Caco-2 (cell line): ENCODE measurements around the gene THADA. TPM values are rescaled to one million over a fixed set of nuclear protein-coding genes. Genes with fewer than 3 reads are reported as not detected.

ENCODE experiments used
- BruUV-seq: library from RNA; stranded (reverse); fragments of 400-500 nt; replicated peaks from 2 replicates; lab custom pipeline; 2021; lab: Mats Ljungman, UMichigan
- CTCF ChIA-PET: fragments of 300-600 bp; sonication (Branson Sonifier 250); formaldehyde crosslinking; loops from one replicate; lab custom pipeline; 2022; ENCODE audit warnings: antibody characterized with exemption; lab: Charles Lee
- POLR2A ChIA-PET: fragments of 300-600 bp; sonication (Branson Sonifier 250); formaldehyde crosslinking; loops from one replicate; lab custom pipeline; 2022; ENCODE audit warnings: antibody characterized with exemption; lab: Charles Lee
- DNase-seq, 2 experiments: peaks; one replicate each; pipeline versions ENCODE4 v3.0.0 to v3.0.0-alpha.2; 2020 to 2022
- H3K27me3 ChIP-seq: replicated peaks from 2 replicates; pipeline ENCODE4 v1.6.0; 2011; ENCODE audit warnings: low read length; ENCODE audit not compliant: control insufficient read depth, insufficient read depth
- H3K36me3 ChIP-seq: 2 replicates; pipeline ENCODE4 v1.5.1; 2011; ENCODE audit warnings: low read length; ENCODE audit not compliant: control insufficient read depth, insufficient read depth
- H3K4me1 ChIP-seq: fragments of 250-450 bp; sonication (Bioruptor Pico); 2 replicates; pipeline ENCODE4 v1.5.1; 2020; ENCODE audit warnings: mild to moderate bottlenecking
- H3K4me3 ChIP-seq: 2 replicates; pipeline ENCODE4 v1.5.1; 2011; ENCODE audit warnings: low read depth, mild to moderate bottlenecking, control low read depth, low read length
- H3K9me3 ChIP-seq: fragments of 250-450 bp; sonication (Bioruptor Pico); 2 replicates; pipeline ENCODE4 v1.5.1; 2020; ENCODE audit warnings: mild to moderate bottlenecking, moderate library complexity
- H3K27ac Mint-ChIP-seq: one replicate; pipeline ENCODE4 v1.8.0; 2022; ENCODE audit warnings: mixed read lengths; ENCODE audit not compliant: unreplicated experiment
- H3K27me3 Mint-ChIP-seq: one replicate; pipeline ENCODE4 v1.8.0; 2022; ENCODE audit warnings: mixed read lengths; ENCODE audit not compliant: insufficient read depth, unreplicated experiment
- H3K36me3 Mint-ChIP-seq: one replicate; pipeline ENCODE4 v1.8.0; 2022; ENCODE audit warnings: mild to moderate bottlenecking, mixed read lengths; ENCODE audit not compliant: insufficient read depth, unreplicated experiment
- H3K4me1 Mint-ChIP-seq: one replicate; pipeline ENCODE4 v1.8.0; 2022; ENCODE audit warnings: low read depth, mixed read lengths; ENCODE audit not compliant: unreplicated experiment
- H3K4me3 Mint-ChIP-seq: one replicate; pipeline ENCODE4 v1.8.0; 2022; ENCODE audit warnings: mild to moderate bottlenecking, moderate library complexity, mixed read lengths; ENCODE audit not compliant: unreplicated experiment
- H3K9me3 Mint-ChIP-seq: one replicate; pipeline ENCODE4 v1.8.0; 2022; ENCODE audit warnings: mixed read lengths; ENCODE audit not compliant: unreplicated experiment
- intact Hi-C: fragments of 100-400 bp; cut with micrococcal nuclease; formaldehyde crosslinking; loops from one replicate; pipeline ENCODE4 v1.10.0; 2022; ENCODE audit not compliant: unreplicated experiment
- total RNA-seq: library from RNA; stranded (reverse); gene quantifications from 2 replicates; pipeline ENCODE4 v1.2.3, GENCODE V29; 2022
- TF ChIP-seq, protein P1 (sequence below), 2 experiments: fragments of 200-600 bp in 1 of 2; IDR thresholded peaks; 1 replicate in 1 of 2; 2 replicates in 1 of 2; pipeline versions ENCODE4 v1.5.1 to v1.8.0; 2011 to 2022; ENCODE audit warnings: antibody characterized with exemption in 1 of 2, control low read depth in 1 of 2, inconsistent platforms in 1 of 2, low read depth in 1 of 2, low read length in 1 of 2, mild to moderate bottlenecking in 1 of 2, moderate library complexity in 1 of 2; ENCODE audit not compliant: insufficient read depth in 1 of 2, severe bottlenecking in 1 of 2, unreplicated experiment in 1 of 2

THADA gene
- total RNA-seq, 1 experiment from 2014 or later = 33.8 TPM

DNA sequence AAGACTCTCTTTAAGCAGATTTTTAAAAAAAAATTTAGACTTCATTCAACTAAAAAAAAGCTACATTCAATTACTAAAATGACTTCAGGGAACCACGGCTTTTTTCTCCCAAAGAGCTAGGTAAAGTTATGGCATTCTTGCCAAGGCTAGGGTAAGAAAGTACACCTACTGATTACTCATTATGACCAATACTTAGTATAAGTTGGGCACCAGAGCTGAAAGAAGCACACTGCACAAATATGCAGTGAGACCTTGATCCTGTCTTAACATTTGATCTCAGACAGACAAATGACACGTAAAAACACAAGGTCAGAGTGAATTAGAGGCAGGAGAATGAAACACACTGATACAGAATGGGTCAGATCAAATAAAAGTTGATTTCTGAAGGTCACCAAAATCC is 88.7 kb downstream of the THADA start:
- no peak overlapping the region for H3K4me3 ChIP-seq
- peaks cover 18% of the 10 kb centered on the region for H3K4me1 ChIP-seq
- ChIA-PET CTCF (no interaction called here), POLR2A (no interaction called here)
- BruUV-seq = no TSS peak
- TF ChIP-seq, protein P1, sequence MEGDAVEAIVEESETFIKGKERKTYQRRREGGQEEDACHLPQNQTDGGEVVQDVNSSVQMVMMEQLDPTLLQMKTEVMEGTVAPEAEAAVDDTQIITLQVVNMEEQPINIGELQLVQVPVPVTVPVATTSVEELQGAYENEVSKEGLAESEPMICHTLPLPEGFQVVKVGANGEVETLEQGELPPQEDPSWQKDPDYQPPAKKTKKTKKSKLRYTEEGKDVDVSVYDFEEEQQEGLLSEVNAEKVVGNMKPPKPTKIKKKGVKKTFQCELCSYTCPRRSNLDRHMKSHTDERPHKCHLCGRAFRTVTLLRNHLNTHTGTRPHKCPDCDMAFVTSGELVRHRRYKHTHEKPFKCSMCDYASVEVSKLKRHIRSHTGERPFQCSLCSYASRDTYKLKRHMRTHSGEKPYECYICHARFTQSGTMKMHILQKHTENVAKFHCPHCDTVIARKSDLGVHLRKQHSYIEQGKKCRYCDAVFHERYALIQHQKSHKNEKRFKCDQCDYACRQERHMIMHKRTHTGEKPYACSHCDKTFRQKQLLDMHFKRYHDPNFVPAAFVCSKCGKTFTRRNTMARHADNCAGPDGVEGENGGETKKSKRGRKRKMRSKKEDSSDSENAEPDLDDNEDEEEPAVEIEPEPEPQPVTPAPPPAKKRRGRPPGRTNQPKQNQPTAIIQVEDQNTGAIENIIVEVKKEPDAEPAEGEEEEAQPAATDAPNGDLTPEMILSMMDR (IDR thresholded peaks at IDR 0.05; ENCODE audit: insufficient read depth in 1 of 2, low read depth in 1 of 2, low read length in 1 of 2, severe bottlenecking in 1 of 2, unreplicated experiment in 1 of 2) = no peak
- Mint-ChIP-seq H3K36me3 (no peaks in the 10 kb centered on the region), H3K27me3 (no peaks in the 10 kb centered on the region), H3K9me3 (no peaks in the 10 kb centered on the region), H3K4me1 (peaks cover 17% of the 10 kb centered on the region), H3K27ac (no peak overlapping the region), H3K4me3 (no peak overlapping the region)
- no peak for DNase-seq
- no peaks in the 10 kb centered on the region; the same call in 1 of the 2 replicates for H3K36me3 ChIP-seq
- intact Hi-C loops = no loop called here
- no peaks in the 10 kb centered on the region for H3K27me3 ChIP-seq
- no peaks in the 10 kb centered on the region for H3K9me3 ChIP-seq

DNA sequence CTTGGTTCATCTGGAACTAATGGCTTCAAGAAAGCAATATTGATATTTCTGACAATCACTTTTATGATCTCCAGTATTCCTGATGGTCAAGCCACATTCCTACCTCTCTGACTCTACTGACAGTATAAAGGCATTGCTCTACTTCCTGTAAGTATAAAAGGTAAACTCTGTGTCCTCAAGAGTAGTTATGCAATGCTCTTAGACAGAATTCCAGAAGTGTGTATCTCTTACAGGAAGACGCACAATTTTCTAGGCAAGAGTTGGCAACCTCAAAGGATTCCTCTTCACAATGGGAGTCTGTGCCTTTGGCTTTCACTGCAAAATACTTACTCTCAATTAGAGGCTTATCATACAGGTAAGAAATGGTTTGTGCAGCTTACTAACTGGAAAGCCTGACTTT is 100.1 kb downstream of the THADA start:
- H3K27me3 Mint-ChIP-seq = no peaks in the 10 kb centered on the region
- POLR2A ChIA-PET = no interaction called here
- intact Hi-C loops = no loop called here
- H3K9me3 ChIP-seq = no peaks in the 10 kb centered on the region
- peaks cover 10% of the 10 kb centered on the region for H3K36me3 Mint-ChIP-seq
- no TSS peak for BruUV-seq
- no peak for DNase-seq
- H3K4me1 Mint-ChIP-seq = no peaks in the 10 kb centered on the region
- H3K4me3 ChIP-seq = no peak overlapping the region
- CTCF ChIA-PET = no interaction called here
- no peaks in the 10 kb centered on the region for H3K27me3 ChIP-seq
- no peak overlapping the region for H3K27ac Mint-ChIP-seq
- no peaks in the 10 kb centered on the region for H3K9me3 Mint-ChIP-seq
- H3K4me3 Mint-ChIP-seq = no peak overlapping the region
- no peaks in the 10 kb centered on the region for H3K36me3 ChIP-seq
- TF ChIP-seq, protein P1 (IDR thresholded peaks at IDR 0.05; ENCODE audit: insufficient read depth in 1 of 2, low read depth in 1 of 2, low read length in 1 of 2, severe bottlenecking in 1 of 2, unreplicated experiment in 1 of 2) = no peak
- peaks cover 9% of the 10 kb centered on the region; the same call in 1 of the 2 replicates for H3K4me1 ChIP-seq

DNA sequence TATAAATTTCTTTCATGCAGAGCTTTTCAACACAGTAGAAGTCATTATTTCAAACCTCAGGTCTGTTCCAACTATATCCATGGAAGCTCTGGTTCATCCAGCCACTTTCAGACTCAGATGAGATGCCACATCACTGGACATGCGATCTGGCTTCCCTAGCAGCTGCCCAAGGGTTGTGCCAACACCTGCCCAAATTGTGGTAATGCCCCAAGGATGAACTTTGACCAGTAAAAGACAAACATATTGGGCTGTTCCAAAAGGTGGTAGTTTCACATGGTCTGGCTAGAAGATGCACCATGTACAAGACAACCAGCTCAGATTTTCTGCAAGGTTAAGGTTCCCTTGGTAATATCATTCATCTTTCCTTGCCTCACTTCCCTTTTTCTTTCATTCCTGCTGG is 101.9 kb downstream of the THADA start:
- H3K4me1 ChIP-seq = peaks cover 9% of the 10 kb centered on the region; the same call in 1 of the 2 replicates
- Mint-ChIP-seq H3K4me3 (no peak overlapping the region), H3K27ac (no peak overlapping the region), H3K27me3 (no peaks in the 10 kb centered on the region), H3K36me3 (peaks cover 10% of the 10 kb centered on the region), H3K4me1 (no peaks in the 10 kb centered on the region), H3K9me3 (no peaks in the 10 kb centered on the region)
- no peaks in the 10 kb centered on the region for H3K9me3 ChIP-seq
- DNase-seq = no peak
- no peaks in the 10 kb centered on the region for H3K27me3 ChIP-seq
- CTCF ChIA-PET = interaction anchor here (0.7 kb wide), 1 partner anchor 84 kb away, joined by 3 read pairs; no protein-coding TSS in a partner anchor
- intact Hi-C loops = no loop called here
- no TSS peak for BruUV-seq
- H3K4me3 ChIP-seq = no peak overlapping the region
- POLR2A ChIA-PET = no interaction called here
- TF ChIP-seq, protein P1 (IDR thresholded peaks at IDR 0.05; ENCODE audit: insufficient read depth in 1 of 2, low read depth in 1 of 2, low read length in 1 of 2, severe bottlenecking in 1 of 2, unreplicated experiment in 1 of 2) = no peak
- H3K36me3 ChIP-seq = no peaks in the 10 kb centered on the region
